NCI-H510A treated with DMSO at 0.1 percent for 48 hours (cell line): Measurements from ENCODE around the gene PPBP.
"Not testable (repeated sequence)": the region's sequence is repeated elsewhere in the genome, so short reads cannot be mapped to it uniquely, and the experiment has no call there.

Source experiments
- DNase-seq: peaks from one replicate; lab custom pipeline; 2025; lab: John Stamatoyannopoulos, UW

PPBP gene

GRCh38 chr4:73992050-73992449 is 4.1 kb upstream of the PPBP start:
- DNase-seq = no peak

- DNase-seq = no peak
Observed at GRCh38 chr4:73991742-73992000, 3.7 kb upstream of the PPBP start.

GRCh38 chr4:73990988-73991741 is 3.2 kb upstream of the PPBP start:
- DNase-seq = no peak

- DNase-seq = no peak
Observed at GRCh38 chr4:73989928-73990327, 1.9 kb upstream of the PPBP start.

- no peak for DNase-seq
Observed at GRCh38 chr4:73989031-73989430, 1.0 kb upstream of the PPBP start.

GRCh38 chr4:73985528-73985852 is 2.5 kb downstream of the PPBP start:
- DNase-seq = no peak

- DNase-seq = no peak
Observed at GRCh38 chr4:73984736-73985527, 3.1 kb downstream of the PPBP start.

GRCh38 chr4:73981175-73981574 is 6.8 kb downstream of the PPBP start:
- DNase-seq = not testable (repeated sequence)

GRCh38 chr4:73979407-73979957 is 8.5 kb downstream of the PPBP start:
- DNase-seq = no peak

- DNase-seq = no peak
Observed at GRCh38 chr4:73978886-73979285, 9.1 kb downstream of the PPBP start.

- no peak for DNase-seq
Observed at GRCh38 chr4:73976716-73977115, 11.3 kb downstream of the PPBP start.

- DNase-seq = no peak
Observed at GRCh38 chr4:73976217-73976616, 11.8 kb downstream of the PPBP start.

- DNase-seq = no peak
Observed at GRCh38 chr4:73974352-73974751, 13.6 kb downstream of the PPBP start.

- DNase-seq = no peak
Observed at GRCh38 chr4:73970945-73971344, 17.0 kb downstream of the PPBP start.

- DNase-seq = no peak
Observed at GRCh38 chr4:73970011-73970410, 18.0 kb downstream of the PPBP start.

GRCh38 chr4:73967866-73968265 is 20.1 kb downstream of the PPBP start:
- no peak for DNase-seq

- DNase-seq = no peak
Observed at GRCh38 chr4:73964862-73965611, 23.0 kb downstream of the PPBP start.

GRCh38 chr4:73962724-73963123 is 25.3 kb downstream of the PPBP start:
- DNase-seq = no peak

- not testable (repeated sequence) for DNase-seq
Observed at GRCh38 chr4:73959041-73959440, 28.9 kb downstream of the PPBP start.

- DNase-seq = no peak
Observed at GRCh38 chr4:73952352-73952751, 35.6 kb downstream of the PPBP start.

- DNase-seq = not testable (repeated sequence)
Observed at GRCh38 chr4:73950376-73950920, 37.5 kb downstream of the PPBP start.

GRCh38 chr4:73948990-73949706 is 38.8 kb downstream of the PPBP start:
- DNase-seq = no peak
